Gastroesophageal sphincter (tissue), 3 donors: Measurements from ENCODE around the gene WWC2.

Experiments
- CTCF ChIP-seq, 4 experiments: fragments of 200-600 bp in 2 of 4; fragments of 450-650 bp in 2 of 4; sonication (generic) in 1 of 4; IDR thresholded peaks; one replicate each; pipeline ENCODE4 v1.5.1; 2017 to 2019; ENCODE audit warnings: antibody characterized with exemption in 4 of 4, mild to moderate bottlenecking in 2 of 4, moderate library complexity in 2 of 4
- EP300 ChIP-seq: sonication (generic); formaldehyde crosslinking; IDR thresholded peaks from one replicate; pipeline ENCODE4 v1.6.1; 2017; ENCODE audit warnings: antibody characterized with exemption, mild to moderate bottlenecking
- POLR2A ChIP-seq, 2 donors: fragments of 450-650 bp; IDR thresholded peaks; one replicate each; pipeline ENCODE4 v1.6.1; 2017; ENCODE audit warnings: antibody characterized with exemption in 2 of 2, mild to moderate bottlenecking in 2 of 2, moderate library complexity in 1 of 2
- POLR2AphosphoS5 ChIP-seq: sonication (generic); formaldehyde crosslinking; IDR thresholded peaks from one replicate; pipeline ENCODE4 v1.6.1; 2017; ENCODE audit warnings: antibody characterized with exemption

- TF ChIP-seq POLR2A (IDR thresholded peaks at IDR 0.05) (no peak), CTCF (IDR thresholded peaks at IDR 0.05) (no peak), POLR2AphosphoS5 (no peak), EP300 (no peak)
Observed at GRCh38 chr4:183250831-183251230, 151.8 kb downstream of the WWC2 start.
